ENCODE results near the gene ANKRD40.
"Not testable (repeated sequence)": the region's sequence is repeated elsewhere in the genome, so short reads cannot be mapped to it uniquely, and the experiment has no call there.

The ANKRD40 gene

GRCh38 chr17:50728112-50728429 lies 20.4 kb upstream of the ANKRD40 start:
- no peak overlapping the region for H3K27ac ChIP-seq (ENCODE audit: low read depth, low read length)
- H3K27me3 ChIP-seq (ENCODE audit: control insufficient read depth in 1 of 2, insufficient read depth in 2 of 2, low read length in 2 of 2), result no peaks in the 10 kb centered on the region
- H3K9me3 ChIP-seq (ENCODE audit: control insufficient read depth in 1 of 2, low read length in 2 of 2), result no peaks in the 10 kb centered on the region
- H3K4me3 ChIP-seq (ENCODE audit: low read depth in 1 of 2, low read length in 2 of 2), result no peak overlapping the region
- H3K36me3 ChIP-seq (ENCODE audit: control insufficient read depth in 1 of 2, insufficient read depth in 2 of 2, low read length in 2 of 2), result peaks cover 0 to 3% of the 10 kb centered on the region in 2 donors
- no peak overlapping the region for H3K9ac ChIP-seq (ENCODE audit: low read depth in 1 of 2, low read length in 2 of 2)
- peaks cover 52 to 66% of the 10 kb centered on the region in 2 donors for H3K4me1 ChIP-seq (ENCODE audit: control insufficient read depth in 1 of 2, insufficient read depth in 2 of 2, low read length in 2 of 2)

- Histone ChIP-seq H3K4me3 (ENCODE audit: low read depth in 1 of 2, low read length in 2 of 2) (peak overlapping the region; percentile 14 to 27), H3K9me3 (ENCODE audit: control insufficient read depth in 1 of 2, low read length in 2 of 2) (no peaks in the 10 kb centered on the region), H3K9ac (ENCODE audit: low read depth in 1 of 2, low read length in 2 of 2) (no peak overlapping the region), H3K4me1 (ENCODE audit: control insufficient read depth in 1 of 2, insufficient read depth in 2 of 2, low read length in 2 of 2) (peaks cover 53 to 65% of the 10 kb centered on the region in 2 donors), H3K27ac (ENCODE audit: low read depth, low read length) (no peak overlapping the region), H3K27me3 (ENCODE audit: control insufficient read depth in 1 of 2, insufficient read depth in 2 of 2, low read length in 2 of 2) (no peaks in the 10 kb centered on the region), H3K36me3 (ENCODE audit: control insufficient read depth in 1 of 2, insufficient read depth in 2 of 2, low read length in 2 of 2) (peaks cover 0 to 3% of the 10 kb centered on the region in 2 donors)
These were observed 18.3 kb upstream of the ANKRD40 start for GRCh38 chr17:50725769-50726655.

- H3K9me3 ChIP-seq (ENCODE audit: control insufficient read depth in 1 of 2, low read length in 2 of 2); H3K36me3 ChIP-seq (ENCODE audit: control insufficient read depth in 1 of 2, insufficient read depth in 2 of 2, low read length in 2 of 2); H3K27ac ChIP-seq (ENCODE audit: low read depth, low read length); H3K4me3 ChIP-seq (ENCODE audit: low read depth in 1 of 2, low read length in 2 of 2); H3K27me3 ChIP-seq (ENCODE audit: control insufficient read depth in 1 of 2, insufficient read depth in 2 of 2, low read length in 2 of 2); H3K9ac ChIP-seq (ENCODE audit: low read depth in 1 of 2, low read length in 2 of 2): not testable (repeated sequence)
- peaks cover 48 to 60% of the 10 kb centered on the region in 2 donors for H3K4me1 ChIP-seq (ENCODE audit: control insufficient read depth in 1 of 2, insufficient read depth in 2 of 2, low read length in 2 of 2)
These were observed 16.9 kb upstream of the ANKRD40 start for GRCh38 chr17:50724622-50725021.

- H3K27ac ChIP-seq (ENCODE audit: low read depth, low read length), result no peak overlapping the region
- peak overlapping the region; percentile 22 to 34 for H3K4me3 ChIP-seq (ENCODE audit: low read depth in 1 of 2, low read length in 2 of 2)
- no peaks in the 10 kb centered on the region for H3K9me3 ChIP-seq (ENCODE audit: control insufficient read depth in 1 of 2, low read length in 2 of 2)
- no peaks in the 10 kb centered on the region for H3K27me3 ChIP-seq (ENCODE audit: control insufficient read depth in 1 of 2, insufficient read depth in 2 of 2, low read length in 2 of 2)
- peaks cover 38 to 54% of the 10 kb centered on the region in 2 donors for H3K4me1 ChIP-seq (ENCODE audit: control insufficient read depth in 1 of 2, insufficient read depth in 2 of 2, low read length in 2 of 2)
- peak overlapping the region in 1 of 2 donors; percentile 21 for H3K9ac ChIP-seq (ENCODE audit: low read depth in 1 of 2, low read length in 2 of 2)
- peaks cover 0 to 3% of the 10 kb centered on the region in 2 donors for H3K36me3 ChIP-seq (ENCODE audit: control insufficient read depth in 1 of 2, insufficient read depth in 2 of 2, low read length in 2 of 2)
These were observed 15.0 kb upstream of the ANKRD40 start for GRCh38 chr17:50722746-50723145.

GRCh38 chr17:50721194-50722010 lies 13.7 kb upstream of the ANKRD40 start:
- no peaks in the 10 kb centered on the region for H3K27me3 ChIP-seq (ENCODE audit: control insufficient read depth in 1 of 2, insufficient read depth in 2 of 2, low read length in 2 of 2)
- H3K4me1 ChIP-seq (ENCODE audit: control insufficient read depth in 1 of 2, insufficient read depth in 2 of 2, low read length in 2 of 2), result peaks cover 29 to 45% of the 10 kb centered on the region in 2 donors
- H3K9ac ChIP-seq (ENCODE audit: low read depth in 1 of 2, low read length in 2 of 2), result peak overlapping the region; percentile 76 to 96

GRCh38 chr17:50719924-50720794 lies 12.4 kb upstream of the ANKRD40 start:
- Histone ChIP-seq H3K9me3 (ENCODE audit: control insufficient read depth in 1 of 2, low read length in 2 of 2) (no peaks in the 10 kb centered on the region), H3K27me3 (ENCODE audit: control insufficient read depth in 1 of 2, insufficient read depth in 2 of 2, low read length in 2 of 2) (no peaks in the 10 kb centered on the region), H3K27ac (ENCODE audit: low read depth, low read length) (peak overlapping the region; percentile 99), H3K4me3 (ENCODE audit: low read depth in 1 of 2, low read length in 2 of 2) (peak overlapping the region; percentile 93 to 94), H3K4me1 (ENCODE audit: control insufficient read depth in 1 of 2, insufficient read depth in 2 of 2, low read length in 2 of 2) (peaks cover 21 to 35% of the 10 kb centered on the region in 2 donors), H3K36me3 (ENCODE audit: control insufficient read depth in 1 of 2, insufficient read depth in 2 of 2, low read length in 2 of 2) (no peaks in the 10 kb centered on the region), H3K9ac (ENCODE audit: low read depth in 1 of 2, low read length in 2 of 2) (peak overlapping the region; percentile 76 to 96)

More at GRCh38 chr17:50721194-50722010, 13.7 kb upstream of the ANKRD40 start:
- no peak overlapping the region for H3K27ac ChIP-seq (ENCODE audit: low read depth, low read length)
- no peaks in the 10 kb centered on the region for H3K36me3 ChIP-seq (ENCODE audit: control insufficient read depth in 1 of 2, insufficient read depth in 2 of 2, low read length in 2 of 2)
- peak overlapping the region; percentile 93 to 94 for H3K4me3 ChIP-seq (ENCODE audit: low read depth in 1 of 2, low read length in 2 of 2)
- no peaks in the 10 kb centered on the region for H3K9me3 ChIP-seq (ENCODE audit: control insufficient read depth in 1 of 2, low read length in 2 of 2)

- H3K4me3 ChIP-seq (ENCODE audit: low read depth in 1 of 2, low read length in 2 of 2), result peak within 1 kb of the TSS; percentile 93 to 94
- H3K27ac ChIP-seq (ENCODE audit: low read depth, low read length), result peak within 1 kb of the TSS; percentile 99
- H3K9ac ChIP-seq (ENCODE audit: low read depth in 1 of 2, low read length in 2 of 2), result peak within 1 kb of the TSS; percentile 76 to 96
- H3K4me1 ChIP-seq (ENCODE audit: control insufficient read depth in 1 of 2, insufficient read depth in 2 of 2, low read length in 2 of 2), result peaks cover 21 to 27% of the 10 kb centered on the region in 2 donors
- no peaks in the 10 kb centered on the region for H3K27me3 ChIP-seq (ENCODE audit: control insufficient read depth in 1 of 2, insufficient read depth in 2 of 2, low read length in 2 of 2)
- H3K36me3 ChIP-seq (ENCODE audit: control insufficient read depth in 1 of 2, insufficient read depth in 2 of 2, low read length in 2 of 2), result no peaks in the 10 kb centered on the region
- no peaks in the 10 kb centered on the region for H3K9me3 ChIP-seq (ENCODE audit: control insufficient read depth in 1 of 2, low read length in 2 of 2)
These were observed 11.6 kb upstream of the ANKRD40 start, which contains the start of gene LUC7L3 for GRCh38 chr17:50719144-50719923. LUC7L3 (plus strand) TSS chr17:50719603; CDS start chr17:50719733, 130 bp downstream.

- Histone ChIP-seq H3K27ac (ENCODE audit: low read depth, low read length) (no peak overlapping the region), H3K4me3 (ENCODE audit: low read depth in 1 of 2, low read length in 2 of 2) (no peak overlapping the region), H3K27me3 (ENCODE audit: control insufficient read depth in 1 of 2, insufficient read depth in 2 of 2, low read length in 2 of 2) (no peaks in the 10 kb centered on the region), H3K36me3 (ENCODE audit: control insufficient read depth in 1 of 2, insufficient read depth in 2 of 2, low read length in 2 of 2) (no peaks in the 10 kb centered on the region), H3K9me3 (ENCODE audit: control insufficient read depth in 1 of 2, low read length in 2 of 2) (no peaks in the 10 kb centered on the region), H3K4me1 (ENCODE audit: control insufficient read depth in 1 of 2, insufficient read depth in 2 of 2, low read length in 2 of 2) (peaks cover 0 to 3% of the 10 kb centered on the region in 2 donors), H3K9ac (ENCODE audit: low read depth in 1 of 2, low read length in 2 of 2) (no peak overlapping the region)
These were observed 7.8 kb upstream of the ANKRD40 start for GRCh38 chr17:50715471-50715870.

GRCh38 chr17:50712641-50713040 lies 4.9 kb upstream of the ANKRD40 start:
- no peak overlapping the region for H3K4me3 ChIP-seq (ENCODE audit: low read depth in 1 of 2, low read length in 2 of 2)
- H3K9ac ChIP-seq (ENCODE audit: low read depth in 1 of 2, low read length in 2 of 2), result no peak overlapping the region
- no peaks in the 10 kb centered on the region for H3K9me3 ChIP-seq (ENCODE audit: control insufficient read depth in 1 of 2, low read length in 2 of 2)
- H3K27ac ChIP-seq (ENCODE audit: low read depth, low read length), result no peak overlapping the region
- peaks cover 12 to 13% of the 10 kb centered on the region in 2 donors for H3K4me1 ChIP-seq (ENCODE audit: control insufficient read depth in 1 of 2, insufficient read depth in 2 of 2, low read length in 2 of 2)
- H3K27me3 ChIP-seq (ENCODE audit: control insufficient read depth in 1 of 2, insufficient read depth in 2 of 2, low read length in 2 of 2), result no peaks in the 10 kb centered on the region
- no peaks in the 10 kb centered on the region for H3K36me3 ChIP-seq (ENCODE audit: control insufficient read depth in 1 of 2, insufficient read depth in 2 of 2, low read length in 2 of 2)
